ENCODE measurements around the gene ABCA3.
A peak's percentile ranks its signal among the peaks of the same experiment; 100 is the strongest.

Gene ABCA3

GRCh38 chr16:2317231-2318020 is 23.1 kb downstream of the ABCA3 start:
- DNase-seq (ENCODE audit: low read depth in 2 of 2), result no peak

- no peak for DNase-seq (ENCODE audit: low read depth in 2 of 2)
Observed at GRCh38 chr16:2308089-2308962, 32.2 kb downstream of the ABCA3 start.

GRCh38 chr16:2299915-2300192 is 40.7 kb downstream of the ABCA3 start:
- DNase-seq (ENCODE audit: low read depth in 2 of 2), result no peak

- DNase-seq (ENCODE audit: low read depth in 2 of 2), result no peak
Observed at GRCh38 chr16:2299121-2299914, 41.2 kb downstream of the ABCA3 start.

- DNase-seq (ENCODE audit: low read depth in 2 of 2), result no peak
Observed at GRCh38 chr16:2298621-2299020, 41.9 kb downstream of the ABCA3 start.

GRCh38 chr16:2297506-2297860 is 43.0 kb downstream of the ABCA3 start:
- DNase-seq (ENCODE audit: low read depth in 2 of 2), result no peak

GRCh38 chr16:2296661-2297505 is 43.6 kb downstream of the ABCA3 start:
- DNase-seq (ENCODE audit: low read depth in 2 of 2), result peak in 1 of 2 experiments; percentile 11

GRCh38 chr16:2295056-2295798 is 45.3 kb downstream of the ABCA3 start:
- no peak for DNase-seq (ENCODE audit: low read depth in 2 of 2)

GRCh38 chr16:2292221-2292620 is 48.3 kb downstream of the ABCA3 start:
- DNase-seq (ENCODE audit: low read depth in 2 of 2), result no peak

- DNase-seq (ENCODE audit: low read depth in 2 of 2), result no peak
Observed at GRCh38 chr16:2289282-2289681, 51.2 kb downstream of the ABCA3 start.

- no peak for DNase-seq (ENCODE audit: low read depth in 2 of 2)
Observed at GRCh38 chr16:2288726-2289125, 51.8 kb downstream of the ABCA3 start.

- no peak for DNase-seq (ENCODE audit: low read depth in 2 of 2)
Observed at GRCh38 chr16:2287916-2288547, 52.5 kb downstream of the ABCA3 start.

GRCh38 chr16:2286550-2286949 is 54.0 kb downstream of the ABCA3 start:
- no peak for DNase-seq (ENCODE audit: low read depth in 2 of 2)

- DNase-seq (ENCODE audit: low read depth in 2 of 2), result no peak
Observed at GRCh38 chr16:2285731-2286191, 54.8 kb downstream of the ABCA3 start.

- no peak for DNase-seq (ENCODE audit: low read depth in 2 of 2)
Observed at GRCh38 chr16:2284797-2285576, 55.5 kb downstream of the ABCA3 start.

GRCh38 chr16:2284001-2284770 is 56.3 kb downstream of the ABCA3 start:
- no peak for DNase-seq (ENCODE audit: low read depth in 2 of 2)

- no peak for DNase-seq (ENCODE audit: low read depth in 2 of 2)
Observed at GRCh38 chr16:2282866-2283555, 57.5 kb downstream of the ABCA3 start.

GRCh38 chr16:2282262-2282661 is 58.3 kb downstream of the ABCA3 start:
- DNase-seq (ENCODE audit: low read depth in 2 of 2), result no peak
